Left ventricle myocardium inferior (tissue), 1 donor: ENCODE measurements around the gene SORCS1. TPM values are rescaled to one million over a fixed set of nuclear protein-coding genes. Genes with fewer than 3 reads are reported as not detected.

Source experiments
- DNase-seq: peaks from one replicate; pipeline ENCODE4 v3.0.0-alpha.2; 2020
- H3K27ac ChIP-seq: fragments of 200-600 bp; replicated peaks from 2 replicates; pipeline ENCODE4 v1.8.0; 2021
- H3K27me3 ChIP-seq: fragments of 200-600 bp; 2 replicates; pipeline ENCODE4 v1.8.0; 2021; ENCODE audit warnings: low read depth
- H3K36me3 ChIP-seq: fragments of 200-600 bp; 2 replicates; pipeline ENCODE4 v1.8.0; 2021
- H3K4me1 ChIP-seq: fragments of 200-600 bp; 2 replicates; pipeline ENCODE4 v1.8.0; 2021
- H3K4me3 ChIP-seq: fragments of 200-600 bp; 2 replicates; pipeline ENCODE4 v1.8.0; 2021; ENCODE audit warnings: mild to moderate bottlenecking, moderate library complexity
- H3K9me3 ChIP-seq: fragments of 200-600 bp; replicated peaks from 2 replicates; pipeline ENCODE4 v1.8.0; 2021
- CTCF ChIP-seq: fragments of 200-600 bp; IDR thresholded peaks from 2 replicates; pipeline ENCODE4 v1.8.0; 2021; ENCODE audit warnings: antibody characterized with exemption, mild to moderate bottlenecking, borderline replicate concordance
- intact Hi-C: fragments of 100-400 bp; cut with micrococcal nuclease; formaldehyde crosslinking; loops from one replicate; pipeline ENCODE4 v1.11.0; 2022
- total RNA-seq: library from RNA; stranded (reverse); fragmentation: NEBNext Ultra II Directional; extraction: Animal tissue kit (Norgen Biotek cat#: 25700); gene quantifications from one replicate; pipeline ENCODE4 v1.2.1, GENCODE V29; 2021
- donor health status: DM: no; HTN: yes; CAD: no; lungs with severe emphysema.

Gene SORCS1
- total RNA-seq, 1 donor from 2014 or later, result 2.9 TPM

- intact Hi-C loops, result no loop called here
- H3K36me3 ChIP-seq, result no peaks in the 10 kb centered on the region
- H3K4me1 ChIP-seq, result no peaks in the 10 kb centered on the region
- H3K27ac ChIP-seq, result no peak overlapping the region
- no peak overlapping the region for H3K4me3 ChIP-seq
- no peak for TF ChIP-seq CTCF
- no peak for DNase-seq
- no peaks in the 10 kb centered on the region for H3K27me3 ChIP-seq
- H3K9me3 ChIP-seq, result peaks cover 16% of the 10 kb centered on the region
Observed at GRCh38 chr10:106802949-106803348, 361.6 kb downstream of the SORCS1 start.

- intact Hi-C loops, result no loop called here
- no peak for DNase-seq
- no peak for TF ChIP-seq CTCF
- peaks cover 9% of the 10 kb centered on the region for H3K27me3 ChIP-seq
- peaks cover 16% of the 10 kb centered on the region for H3K9me3 ChIP-seq
- H3K4me3 ChIP-seq, result no peak overlapping the region
- H3K4me1 ChIP-seq, result no peaks in the 10 kb centered on the region
- H3K27ac ChIP-seq, result no peak overlapping the region
- no peaks in the 10 kb centered on the region for H3K36me3 ChIP-seq
Observed at GRCh38 chr10:106799776-106800175, 364.7 kb downstream of the SORCS1 start.

- Histone ChIP-seq H3K27me3 (peaks cover 27% of the 10 kb centered on the region), H3K36me3 (no peaks in the 10 kb centered on the region), H3K4me1 (no peaks in the 10 kb centered on the region), H3K4me3 (no peak overlapping the region), H3K27ac (no peak overlapping the region), H3K9me3 (peaks cover 16% of the 10 kb centered on the region)
- intact Hi-C loops, result no loop called here
- peak; percentile 24 for DNase-seq
- TF ChIP-seq CTCF, result peak; percentile 61
Observed at GRCh38 chr10:106795619-106796018, 368.9 kb downstream of the SORCS1 start.

GRCh38 chr10:106793617-106794016 lies 370.9 kb downstream of the SORCS1 start:
- Histone ChIP-seq H3K4me1 (no peaks in the 10 kb centered on the region), H3K9me3 (peaks cover 1% of the 10 kb centered on the region), H3K27me3 (peaks cover 30% of the 10 kb centered on the region), H3K4me3 (no peak overlapping the region), H3K36me3 (no peaks in the 10 kb centered on the region), H3K27ac (no peak overlapping the region)
- intact Hi-C loops, result no loop called here
- no peak for TF ChIP-seq CTCF
- no peak for DNase-seq

- no peak overlapping the region for H3K27ac ChIP-seq
- no peaks in the 10 kb centered on the region for H3K9me3 ChIP-seq
- H3K27me3 ChIP-seq, result peaks cover 19% of the 10 kb centered on the region
- H3K4me3 ChIP-seq, result no peak overlapping the region
- DNase-seq, result no peak
- H3K36me3 ChIP-seq, result no peaks in the 10 kb centered on the region
- intact Hi-C loops, result no loop called here
- H3K4me1 ChIP-seq, result no peaks in the 10 kb centered on the region
- no peak for TF ChIP-seq CTCF
Observed at GRCh38 chr10:106789623-106790022, 374.9 kb downstream of the SORCS1 start.

GRCh38 chr10:106788982-106789381 lies 375.5 kb downstream of the SORCS1 start:
- H3K4me1 ChIP-seq, result no peaks in the 10 kb centered on the region
- H3K9me3 ChIP-seq, result no peaks in the 10 kb centered on the region
- no peaks in the 10 kb centered on the region for H3K36me3 ChIP-seq
- no peak overlapping the region for H3K27ac ChIP-seq
- no peak for TF ChIP-seq CTCF
- peaks cover 16% of the 10 kb centered on the region for H3K27me3 ChIP-seq
- intact Hi-C loops, result no loop called here
- no peak for DNase-seq
- H3K4me3 ChIP-seq, result no peak overlapping the region
